Activated CD4-positive, alpha-beta memory T cell treated with anti-CD3 and anti-CD28 coated beads, Interleukin-2, amount 10 ng/mL, durations not matched to agents 7 days and 5 days (primary cell): ENCODE results near the gene TTLL7. TPM values are rescaled to one million over a fixed set of nuclear protein-coding genes. Genes with fewer than 3 reads are reported as not detected.

Source experiments
- CTCF ChIA-PET: fragments of 350-600 bp; sonication (Branson Sonifier 250); formaldehyde crosslinking; loops from one replicate; lab custom pipeline; 2021; ENCODE audit warnings: antibody characterized with exemption, inconsistent platforms; lab: Charles Lee
- POLR2A ChIA-PET: fragments of 350-600 bp; sonication (Branson Sonifier 250); formaldehyde crosslinking; loops from one replicate; lab custom pipeline; 2021; ENCODE audit warnings: antibody characterized with exemption; lab: Charles Lee
- DNase-seq: peaks from one replicate; pipeline ENCODE4 v3.0.0-alpha.2; 2020
- H3K27ac Mint-ChIP-seq: one replicate; pipeline ENCODE4 v1.8.0; 2021; ENCODE audit warnings: mild to moderate bottlenecking, mixed read lengths
- H3K27me3 Mint-ChIP-seq: one replicate; pipeline ENCODE4 v1.8.0; 2021; ENCODE audit warnings: mixed read lengths
- H3K36me3 Mint-ChIP-seq: one replicate; pipeline ENCODE4 v1.8.0; 2021; ENCODE audit warnings: low read depth, mixed read lengths
- H3K4me1 Mint-ChIP-seq: one replicate; pipeline ENCODE4 v1.8.0; 2021; ENCODE audit warnings: mixed read lengths
- H3K4me3 Mint-ChIP-seq: one replicate; pipeline ENCODE4 v1.8.0; 2021; ENCODE audit warnings: mild to moderate bottlenecking, mixed read lengths
- H3K9me3 Mint-ChIP-seq: one replicate; pipeline ENCODE4 v1.8.0; 2021; ENCODE audit warnings: mixed read lengths
- total RNA-seq, 2 experiments: library from RNA; stranded (reverse); gene quantifications; one replicate each; pipeline ENCODE4 v1.2.3, GENCODE V29; 2021

Gene TTLL7
- 1 to 10 TPM; 2.2 to 2.5 TPM for total RNA-seq

- Mint-ChIP-seq H3K27me3 (peaks cover 65% of the 10 kb centered on the region), H3K4me3 (peak within 1 kb of the TSS; percentile 76), H3K36me3 (no peaks in the 10 kb centered on the region), H3K4me1 (peaks cover 19% of the 10 kb centered on the region), H3K27ac (no peak within 1 kb of the TSS), H3K9me3 (no peaks in the 10 kb centered on the region)
- ChIA-PET POLR2A (interaction anchor here (0.9 to 1.4 kb wide), 4 partner anchors 13 to 146 kb away, joined by 3 to 7 read pairs (median 3); partner anchors contain the start of gene PRKACB), CTCF (no interaction called here)
- DNase-seq, result peak; percentile 70
Observed at GRCh38 chr1:83998498-83999315, at the start of gene TTLL7. TSS of gene TTLL7 (minus strand) at chr1:83999132. CDS start at chr1:83952211, 46,921 bp downstream.

- Mint-ChIP-seq H3K9me3 (no peaks in the 10 kb centered on the region), H3K36me3 (no peaks in the 10 kb centered on the region), H3K27ac (no peak overlapping the region), H3K4me1 (no peaks in the 10 kb centered on the region), H3K27me3 (peaks cover 3% of the 10 kb centered on the region), H3K4me3 (no peak overlapping the region)
- no peak for DNase-seq
- CTCF ChIA-PET, result no interaction called here
- POLR2A ChIA-PET, result no interaction called here
Observed at GRCh38 chr1:84042461-84042860, 43.5 kb upstream of the TTLL7 start.

- Mint-ChIP-seq H3K9me3 (no peaks in the 10 kb centered on the region), H3K4me3 (no peak overlapping the region), H3K4me1 (no peaks in the 10 kb centered on the region), H3K27me3 (peaks cover 7% of the 10 kb centered on the region), H3K36me3 (no peaks in the 10 kb centered on the region), H3K27ac (no peak overlapping the region)
- DNase-seq, result no peak
- ChIA-PET CTCF (no interaction called here), POLR2A (no interaction called here)
Observed at GRCh38 chr1:84037758-84038611, 39.1 kb upstream of the TTLL7 start.

- POLR2A ChIA-PET, result no interaction called here
- no peaks in the 10 kb centered on the region for H3K4me1 Mint-ChIP-seq
- CTCF ChIA-PET, result no interaction called here
- H3K36me3 Mint-ChIP-seq, result no peaks in the 10 kb centered on the region
- no peaks in the 10 kb centered on the region for H3K9me3 Mint-ChIP-seq
- no peak for DNase-seq
- H3K4me3 Mint-ChIP-seq, result no peak overlapping the region
- H3K27me3 Mint-ChIP-seq, result peaks cover 5% of the 10 kb centered on the region
- H3K27ac Mint-ChIP-seq, result no peak overlapping the region
Observed at GRCh38 chr1:84031802-84032327, 32.9 kb upstream of the TTLL7 start.

GRCh38 chr1:84027368-84027767 is 28.4 kb upstream of the TTLL7 start:
- no peaks in the 10 kb centered on the region for H3K9me3 Mint-ChIP-seq
- H3K4me1 Mint-ChIP-seq, result no peaks in the 10 kb centered on the region
- ChIA-PET CTCF (no interaction called here), POLR2A (no interaction called here)
- no peaks in the 10 kb centered on the region for H3K27me3 Mint-ChIP-seq
- no peak overlapping the region for H3K4me3 Mint-ChIP-seq
- H3K27ac Mint-ChIP-seq, result no peak overlapping the region
- H3K36me3 Mint-ChIP-seq, result no peaks in the 10 kb centered on the region
- no peak for DNase-seq

GRCh38 chr1:84025966-84026365 is 27.0 kb upstream of the TTLL7 start:
- no peak for DNase-seq
- Mint-ChIP-seq H3K36me3 (no peaks in the 10 kb centered on the region), H3K4me1 (no peaks in the 10 kb centered on the region), H3K27ac (no peak overlapping the region), H3K4me3 (no peak overlapping the region), H3K9me3 (no peaks in the 10 kb centered on the region), H3K27me3 (peaks cover 3% of the 10 kb centered on the region)
- ChIA-PET POLR2A (no interaction called here), CTCF (no interaction called here)

- Mint-ChIP-seq H3K4me1 (no peaks in the 10 kb centered on the region), H3K9me3 (no peaks in the 10 kb centered on the region), H3K27ac (no peak overlapping the region), H3K27me3 (peaks cover 11% of the 10 kb centered on the region), H3K4me3 (no peak overlapping the region), H3K36me3 (no peaks in the 10 kb centered on the region)
- DNase-seq, result no peak
- ChIA-PET POLR2A (no interaction called here), CTCF (no interaction called here)
Observed at GRCh38 chr1:84021822-84022221, 22.9 kb upstream of the TTLL7 start.

GRCh38 chr1:84020151-84020550 is 21.2 kb upstream of the TTLL7 start:
- Mint-ChIP-seq H3K4me1 (no peaks in the 10 kb centered on the region), H3K4me3 (no peak overlapping the region), H3K27me3 (peaks cover 11% of the 10 kb centered on the region), H3K36me3 (no peaks in the 10 kb centered on the region), H3K27ac (no peak overlapping the region), H3K9me3 (no peaks in the 10 kb centered on the region)
- no peak for DNase-seq
- POLR2A ChIA-PET, result no interaction called here
- CTCF ChIA-PET, result no interaction called here

- CTCF ChIA-PET, result no interaction called here
- no peak for DNase-seq
- POLR2A ChIA-PET, result no interaction called here
- Mint-ChIP-seq H3K27ac (no peak overlapping the region), H3K27me3 (peaks cover 11% of the 10 kb centered on the region), H3K4me3 (no peak overlapping the region), H3K36me3 (no peaks in the 10 kb centered on the region), H3K9me3 (no peaks in the 10 kb centered on the region), H3K4me1 (no peaks in the 10 kb centered on the region)
Observed at GRCh38 chr1:84019217-84019616, 20.3 kb upstream of the TTLL7 start.

- Mint-ChIP-seq H3K27ac (no peak overlapping the region), H3K36me3 (no peaks in the 10 kb centered on the region), H3K27me3 (peaks cover 11% of the 10 kb centered on the region), H3K4me1 (no peaks in the 10 kb centered on the region), H3K9me3 (peaks cover 2% of the 10 kb centered on the region), H3K4me3 (no peak overlapping the region)
- POLR2A ChIA-PET, result no interaction called here
- CTCF ChIA-PET, result no interaction called here
- no peak for DNase-seq
Observed at GRCh38 chr1:84013708-84014107, 14.8 kb upstream of the TTLL7 start.

GRCh38 chr1:84012018-84012417 is 13.1 kb upstream of the TTLL7 start:
- POLR2A ChIA-PET, result interaction anchor here (1.3 kb wide), 1 partner anchor 13 kb away, joined by 3 read pairs; the partner anchor contains the start of gene TTLL7
- H3K4me1 Mint-ChIP-seq, result no peaks in the 10 kb centered on the region
- H3K27me3 Mint-ChIP-seq, result peaks cover 7% of the 10 kb centered on the region
- peaks cover 2% of the 10 kb centered on the region for H3K9me3 Mint-ChIP-seq
- DNase-seq, result no peak
- no peak overlapping the region for H3K27ac Mint-ChIP-seq
- no peaks in the 10 kb centered on the region for H3K36me3 Mint-ChIP-seq
- CTCF ChIA-PET, result no interaction called here
- H3K4me3 Mint-ChIP-seq, result no peak overlapping the region

GRCh38 chr1:84010136-84010535 is 11.2 kb upstream of the TTLL7 start:
- H3K4me1 Mint-ChIP-seq, result no peaks in the 10 kb centered on the region
- no peak overlapping the region for H3K4me3 Mint-ChIP-seq
- H3K36me3 Mint-ChIP-seq, result no peaks in the 10 kb centered on the region
- peaks cover 2% of the 10 kb centered on the region for H3K9me3 Mint-ChIP-seq
- POLR2A ChIA-PET, result no interaction called here
- CTCF ChIA-PET, result no interaction called here
- no peak for DNase-seq
- peaks cover 8% of the 10 kb centered on the region for H3K27me3 Mint-ChIP-seq
- no peak overlapping the region for H3K27ac Mint-ChIP-seq

GRCh38 chr1:84008631-84009030 is 9.7 kb upstream of the TTLL7 start:
- Mint-ChIP-seq H3K4me3 (no peak overlapping the region), H3K4me1 (no peaks in the 10 kb centered on the region), H3K27me3 (peaks cover 13% of the 10 kb centered on the region), H3K9me3 (peaks cover under 1% of the 10 kb centered on the region), H3K36me3 (no peaks in the 10 kb centered on the region), H3K27ac (no peak overlapping the region)
- no peak for DNase-seq
- ChIA-PET CTCF (no interaction called here), POLR2A (no interaction called here)
